ENCODE measurements around the gene C6orf62.

Gene C6orf62

GRCh38 chr6:24655215-24655614, 63.7 kb downstream of the C6orf62 start:
- H2BK120ac ChIP-seq (ENCODE audit: low read depth, low read length): no peak overlapping the region

More at GRCh38 chr6:24655215-24655614, 63.7 kb downstream of the C6orf62 start:
- no peak overlapping the region for H4K91ac ChIP-seq (ENCODE audit: low read depth, low read length, poor library complexity)
- no peak overlapping the region for H3K4ac ChIP-seq (ENCODE audit: low read length)
- no peak overlapping the region for H4K8ac ChIP-seq (ENCODE audit: low read depth, low read length)
- no peak overlapping the region for H3K18ac ChIP-seq (ENCODE audit: low read length)
- no peak overlapping the region for H3K23ac ChIP-seq (ENCODE audit: low read depth, low read length, poor library complexity)
- no peak overlapping the region for H3K4me3 ChIP-seq (ENCODE audit: low read length in 2 of 2)
- no peaks in the 10 kb centered on the region for H3K27me3 ChIP-seq (ENCODE audit: control insufficient read depth in 3 of 3, insufficient read depth in 3 of 3, low read depth in 1 of 3, low read length in 3 of 3)
- H2AFZ ChIP-seq (ENCODE audit: low read length): no peak overlapping the region
- DNase-seq (ENCODE audit: low spot score): no peak
- no peaks in the 10 kb centered on the region for H3K9me3 ChIP-seq (replicated peaks in 1 of 2; ENCODE audit: control insufficient read depth in 2 of 2, insufficient read depth in 1 of 2, low read depth in 1 of 2, low read length in 2 of 2)
- no peak overlapping the region for H3K4me2 ChIP-seq (ENCODE audit: insufficient read depth, low read length, poor library complexity, severe bottlenecking)
- no peak overlapping the region for H3K27ac ChIP-seq (replicated peaks; ENCODE audit: low read length)
- H3K14ac ChIP-seq (ENCODE audit: low read length): no peak overlapping the region
- no peak overlapping the region for H2BK5ac ChIP-seq (ENCODE audit: low read length)
- H3K36me3 ChIP-seq (replicated peaks in 1 of 2; ENCODE audit: control insufficient read depth in 2 of 2, insufficient read depth in 2 of 2, low read length in 2 of 2): peaks cover 9 to 98% of the 10 kb centered on the region in 2 donors
- no peak overlapping the region for H2AK5ac ChIP-seq (ENCODE audit: low read depth, low read length)
- H2BK15ac ChIP-seq (ENCODE audit: low read length): no peak overlapping the region
- H3K79me1 ChIP-seq (ENCODE audit: low read depth, low read length): peaks cover 2% of the 10 kb centered on the region
- H3K4me1 ChIP-seq (ENCODE audit: control insufficient read depth in 2 of 2, insufficient read depth in 1 of 2, low read depth in 1 of 2, low read length in 2 of 2): no peaks in the 10 kb centered on the region
- no peak overlapping the region for H3K9ac ChIP-seq (ENCODE audit: low read depth, low read length, poor library complexity)
- H2BK12ac ChIP-seq (ENCODE audit: low read length): no peak overlapping the region
- WGBS, 2 donors (ENCODE audit: extremely low coverage in 2 of 2, insufficient read length in 2 of 2, insufficient replicate concordance in 1 of 2): no CpG with 5 or more reads among the region's 1 CpG
